Fibroblast of lung (primary cell): Measurements from ENCODE around the gene POU3F3.

Experiments
- CTCF ChIP-seq, 2 donors: IDR thresholded peaks in 1 of 2; conservative IDR thresholded peaks in 1 of 2; 1 replicate in 1 of 2; 2 replicates in 1 of 2; pipeline ENCODE4 v1.5.1; 2011 to 2012; ENCODE audit warnings: low read length in 2 of 2, control low read depth in 1 of 2, inconsistent platforms in 1 of 2, low read depth in 1 of 2, mild to moderate bottlenecking in 1 of 2
- EZH2 ChIP-seq: IDR thresholded peaks from 2 replicates; pipeline ENCODE4 v1.5.1; 2012; ENCODE audit warnings: low read length, control low read depth, mild to moderate bottlenecking; ENCODE audit errors: missing control alignments

GRCh38 chr2:104875262-104875661, 21.3 kb downstream of the POU3F3 start:
- no peak for TF ChIP-seq CTCF (conservative IDR thresholded peaks at IDR 0.05 in 1 of 2, IDR thresholded peaks at IDR 0.05 in 1 of 2; ENCODE audit: low read depth in 1 of 2, low read length in 2 of 2)
- TF ChIP-seq EZH2, result no peak
